ENCODE results near the gene TENT5D. TPM values are rescaled to one million over a fixed set of nuclear protein-coding genes. Genes with fewer than 3 reads are reported as not detected.
"Not testable (repeated sequence)": the region's sequence is repeated elsewhere in the genome, so short reads cannot be mapped to it uniquely, and the experiment has no call there.

Gene TENT5D
- total RNA-seq = not detected
- not detected for total RNA-seq (2013)

DNA sequence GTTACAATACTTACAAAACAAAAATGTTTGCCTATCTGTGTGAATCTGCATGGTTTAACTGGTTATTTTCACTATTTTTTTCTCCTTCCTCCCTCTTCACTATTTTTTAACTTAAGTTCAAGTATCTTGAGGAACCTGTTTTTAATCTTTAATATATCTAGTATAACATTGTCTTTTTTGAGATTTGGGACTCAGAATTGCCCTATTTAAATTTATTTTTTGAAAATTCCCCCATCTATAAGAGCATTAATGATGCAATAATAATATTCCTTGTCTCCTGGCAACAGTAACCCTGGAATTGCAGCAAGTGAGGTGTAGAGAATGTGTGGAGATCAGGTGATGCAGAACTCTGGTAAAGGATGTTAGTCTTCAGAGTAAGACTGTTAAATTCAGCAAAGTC, at the start of gene TENT5D:
Gene TENT5D (plus strand): TSS at position 301 of the 400 bp plus-strand sequence. CDS start 22,093 bp downstream, outside the sequence.
- Mint-ChIP-seq H3K4me3 (no peak within 1 kb of the TSS), H3K9me3 (peaks cover 0 to 5% of the 10 kb centered on the region in 2 donors), H3K27ac (no peak within 1 kb of the TSS), H3K36me3 (no peaks in the 10 kb centered on the region), H3K4me1 (no peaks in the 10 kb centered on the region), H3K27me3 (ENCODE audit: low read depth in 2 of 2) (no peaks in the 10 kb centered on the region)
- H3K27ac ChIP-seq (ENCODE audit: low read length) = no peak within 1 kb of the TSS
- no peaks in the 10 kb centered on the region for H3K27me3 ChIP-seq (ENCODE audit: control insufficient read depth, insufficient read depth, low read length)
- TF ChIP-seq CTCF (IDR thresholded peaks at IDR 0.05) = no peak
- ATAC-seq (no peak), DNase-seq (no peak)
- no peaks in the 10 kb centered on the region for H3K36me3 ChIP-seq (ENCODE audit: control insufficient read depth, insufficient read depth, low read length)
- H3K4me3 ChIP-seq (ENCODE audit: low read length) = no peak within 1 kb of the TSS
- intact Hi-C loops (cut with micrococcal nuclease) = no loop called here
- H3K9me3 ChIP-seq (ENCODE audit: control insufficient read depth, insufficient read depth, low read length) = no peaks in the 10 kb centered on the region
- H3K4me1 ChIP-seq (ENCODE audit: control insufficient read depth, insufficient read depth, low read length) = no peaks in the 10 kb centered on the region

DNA sequence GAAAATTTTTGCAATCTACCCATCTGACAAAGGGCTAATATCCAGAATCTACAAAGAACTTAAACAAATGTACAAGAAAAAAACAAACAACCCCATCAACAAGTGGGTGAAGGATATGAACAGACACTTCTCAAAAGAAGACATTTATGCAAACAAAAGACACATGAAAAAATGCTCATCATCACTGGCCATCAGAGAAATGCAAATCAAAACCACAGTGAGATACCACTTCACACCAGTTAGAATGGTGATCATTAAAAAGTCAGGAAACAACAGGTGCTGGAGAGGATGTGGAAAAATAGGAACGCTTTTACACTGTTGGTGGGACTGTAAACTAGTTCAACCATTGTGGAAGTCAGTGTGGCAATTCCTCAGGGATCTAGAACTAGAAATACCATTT, 34.6 kb upstream of the TENT5D start:
- DNase-seq; H3K36me3 ChIP-seq (ENCODE audit: control insufficient read depth, insufficient read depth, low read length); intact Hi-C loops (cut with micrococcal nuclease); H3K36me3 Mint-ChIP-seq; H3K27ac Mint-ChIP-seq; H3K9me3 Mint-ChIP-seq; H3K4me3 Mint-ChIP-seq; H3K27me3 ChIP-seq (ENCODE audit: control insufficient read depth, insufficient read depth, low read length); H3K9me3 ChIP-seq (ENCODE audit: control insufficient read depth, insufficient read depth, low read length); H3K4me1 ChIP-seq (ENCODE audit: control insufficient read depth, insufficient read depth, low read length); ATAC-seq; H3K4me3 ChIP-seq (ENCODE audit: low read length); H3K27ac ChIP-seq (ENCODE audit: low read length); H3K27me3 Mint-ChIP-seq (ENCODE audit: low read depth in 2 of 2); H3K4me1 Mint-ChIP-seq: not testable (repeated sequence)
- no CpG with 5 or more reads among the region's 1 CpG for WGBS (ENCODE audit: insufficient coverage)

- Mint-ChIP-seq H3K9me3 (no peaks in the 10 kb centered on the region), H3K4me1 (no peaks in the 10 kb centered on the region), H3K36me3 (no peaks in the 10 kb centered on the region), H3K4me3 (no peak overlapping the region), H3K27ac (no peak overlapping the region), H3K27me3 (ENCODE audit: low read depth in 2 of 2) (no peaks in the 10 kb centered on the region)
- DNase-seq = no peak
- Histone ChIP-seq H3K27me3 (ENCODE audit: control insufficient read depth, insufficient read depth, low read length) (no peaks in the 10 kb centered on the region), H3K4me1 (ENCODE audit: control insufficient read depth, insufficient read depth, low read length) (no peaks in the 10 kb centered on the region), H3K9me3 (ENCODE audit: control insufficient read depth, insufficient read depth, low read length) (no peaks in the 10 kb centered on the region), H3K27ac (ENCODE audit: low read length) (no peak overlapping the region), H3K36me3 (ENCODE audit: control insufficient read depth, insufficient read depth, low read length) (no peaks in the 10 kb centered on the region), H3K4me3 (ENCODE audit: low read length) (no peak overlapping the region)
- 73% methylated on average over 1 of the region's 1 CpG for WGBS (ENCODE audit: insufficient coverage)
- intact Hi-C loops (cut with micrococcal nuclease) = no loop called here
- TF ChIP-seq CTCF (IDR thresholded peaks at IDR 0.05) = no peak
- ATAC-seq = no peak
Measured at GRCh38 chrX:80388206-80388605, 32.0 kb upstream of the TENT5D start.

- no peak overlapping the region for H3K27ac Mint-ChIP-seq
- 77% methylated on average over 6 of the region's 6 CpGs for WGBS (ENCODE audit: insufficient coverage)
- ATAC-seq (no peak), DNase-seq (no peak)
- H3K4me1 Mint-ChIP-seq = no peaks in the 10 kb centered on the region
- H3K27me3 Mint-ChIP-seq (ENCODE audit: low read depth in 2 of 2) = no peaks in the 10 kb centered on the region
- H3K36me3 Mint-ChIP-seq = no peaks in the 10 kb centered on the region
- H3K9me3 Mint-ChIP-seq = peaks cover 0 to under 1% of the 10 kb centered on the region in 2 donors
- intact Hi-C loops (cut with micrococcal nuclease) = no loop called here
- TF ChIP-seq CTCF (IDR thresholded peaks at IDR 0.05) = no peak
- no peaks in the 10 kb centered on the region for H3K36me3 ChIP-seq (ENCODE audit: control insufficient read depth, insufficient read depth, low read length)
- H3K4me3 Mint-ChIP-seq = no peak overlapping the region
- H3K27me3 ChIP-seq (ENCODE audit: control insufficient read depth, insufficient read depth, low read length) = no peaks in the 10 kb centered on the region
- H3K9me3 ChIP-seq (ENCODE audit: control insufficient read depth, insufficient read depth, low read length) = no peaks in the 10 kb centered on the region
- no peaks in the 10 kb centered on the region for H3K4me1 ChIP-seq (ENCODE audit: control insufficient read depth, insufficient read depth, low read length)
- no peak overlapping the region for H3K4me3 ChIP-seq (ENCODE audit: low read length)
- no peak overlapping the region for H3K27ac ChIP-seq (ENCODE audit: low read length)
Measured at GRCh38 chrX:80412042-80412441, 8.2 kb upstream of the TENT5D start.
